HG02852 (cell line): ENCODE results near the gene MTERF4.

ENCODE experiments used
- ATAC-seq: cut with Tn5 transposase; IDR thresholded peaks from one replicate; pipeline ENCODE4 v1.9.1; 2021; ENCODE audit warnings: mild to moderate bottlenecking, moderate library complexity; ENCODE audit not compliant: unreplicated experiment

MTERF4 gene

GRCh38 chr2:241102239-241102803, at the start of gene MTERF4:
Gene MTERF4 (minus strand): TSS chr2:241102287. CDS start chr2:241102273, 14 bp downstream.
- ATAC-seq, result peak; percentile 82

- ATAC-seq, result peak; percentile 24
These were observed 48.8 kb upstream of the MTERF4 start for GRCh38 chr2:241150660-241151530.

GRCh38 chr2:241149925-241150659, 48.0 kb upstream of the MTERF4 start, which contains the start of gene PPP1R7:
Gene PPP1R7 (plus strand): TSS chr2:241150467. CDS start chr2:241150496, 29 bp downstream.
- peak; percentile 70 for ATAC-seq

GRCh38 chr2:241149675-241149924, 47.5 kb upstream of the MTERF4 start:
- ATAC-seq, result peak; percentile 7

- ATAC-seq, result peak; percentile 74
These were observed 47.0 kb upstream of the MTERF4 start, which contains the start of gene PASK for GRCh38 chr2:241148891-241149674. Gene PASK (minus strand): TSS chr2:241149472. CDS start chr2:241143032, 6,440 bp downstream.

GRCh38 chr2:241148239-241148638, 46.2 kb upstream of the MTERF4 start:
- no peak for ATAC-seq

GRCh38 chr2:241147336-241147735, 45.2 kb upstream of the MTERF4 start:
- ATAC-seq, result no peak

- no peak for ATAC-seq
These were observed 44.2 kb upstream of the MTERF4 start for GRCh38 chr2:241146286-241146685.

- ATAC-seq, result no peak
These were observed 40.5 kb upstream of the MTERF4 start for GRCh38 chr2:241142593-241142992.

GRCh38 chr2:241142063-241142462, 40.0 kb upstream of the MTERF4 start:
- ATAC-seq, result no peak

- ATAC-seq, result no peak
These were observed 39.2 kb upstream of the MTERF4 start for GRCh38 chr2:241141214-241141770.

- ATAC-seq, result no peak
These were observed 38.4 kb upstream of the MTERF4 start for GRCh38 chr2:241140445-241140840.

- ATAC-seq, result no peak
These were observed 37.7 kb upstream of the MTERF4 start for GRCh38 chr2:241139531-241140444.

- no peak for ATAC-seq
These were observed 36.4 kb upstream of the MTERF4 start for GRCh38 chr2:241138471-241138870.

- ATAC-seq, result no peak
These were observed 35.4 kb upstream of the MTERF4 start for GRCh38 chr2:241137276-241138190.

GRCh38 chr2:241136661-241137260, 34.7 kb upstream of the MTERF4 start:
- no peak for ATAC-seq

GRCh38 chr2:241136191-241136590, 34.1 kb upstream of the MTERF4 start:
- ATAC-seq, result no peak

GRCh38 chr2:241135737-241136136, 33.6 kb upstream of the MTERF4 start:
- no peak for ATAC-seq
